CD4-positive, alpha-beta T cell (primary cell): ENCODE results near the gene CDC42EP3. TPM values are rescaled to one million over a fixed set of nuclear protein-coding genes. Genes with fewer than 3 reads are reported as not detected.

Source experiments
- ATAC-seq: fragments of 200-7000 bp; cut with Tn5 transposase; one replicate; pipeline ENCODE4 v1.10.0; 2022; ENCODE audit warnings: mild to moderate bottlenecking; ENCODE audit not compliant: poor library complexity
- CTCF ChIA-PET: fragments of 350-600 bp; sonication (Branson Sonifier 250); formaldehyde crosslinking; loops from one replicate; lab custom pipeline; 2021; ENCODE audit warnings: antibody characterized with exemption, inconsistent platforms; lab: Charles Lee
- POLR2A ChIA-PET: fragments of 350-600 bp; sonication (Branson Sonifier 250); formaldehyde crosslinking; loops from one replicate; lab custom pipeline; 2021; ENCODE audit warnings: antibody characterized with exemption, inconsistent platforms; lab: Charles Lee
- DNase-seq, 14 experiments: peaks; one replicate each; pipeline ENCODE4 v3.0.0-alpha.2; 2013 to 2020; ENCODE audit warnings: mixed read lengths in 2 of 14
- H3K27ac ChIP-seq, 2 donors: one replicate each; pipeline versions ENCODE4 v1.5.1 to v1.7.0; 2013; ENCODE audit warnings: low read length in 2 of 2, low read depth in 1 of 2, mild to moderate bottlenecking in 1 of 2
- H3K27me3 ChIP-seq, 2 experiments: 1 replicate in 1 of 2; 2 replicates in 1 of 2; pipeline versions ENCODE4 v1.6.1 to v1.7.0; 2013; ENCODE audit warnings: low read length in 2 of 2, control low read depth in 1 of 2, mild to moderate bottlenecking in 1 of 2, moderate library complexity in 1 of 2; ENCODE audit not compliant: insufficient read depth in 2 of 2, control insufficient read depth in 1 of 2
- H3K36me3 ChIP-seq: one replicate; pipeline ENCODE4 v1.6.1; 2013; ENCODE audit warnings: low read length, control low read depth; ENCODE audit not compliant: insufficient read depth
- H3K4me1 ChIP-seq: one replicate; pipeline ENCODE4 v1.6.1; 2013; ENCODE audit warnings: low read length, control low read depth; ENCODE audit not compliant: insufficient read depth
- H3K4me3 ChIP-seq: one replicate; pipeline ENCODE4 v1.5.1; 2013; ENCODE audit warnings: mild to moderate bottlenecking, low read length, moderate library complexity
- H3K9me3 ChIP-seq, 2 experiments: 1 replicate in 1 of 2; 2 replicates in 1 of 2; pipeline versions ENCODE4 v1.6.1 to v1.7.0; 2013; ENCODE audit warnings: low read length in 2 of 2, mild to moderate bottlenecking in 2 of 2, control low read depth in 1 of 2, moderate library complexity in 1 of 2; ENCODE audit not compliant: control insufficient read depth in 1 of 2, insufficient read depth in 1 of 2
- H3K27ac Mint-ChIP-seq: one replicate; pipeline ENCODE4 v1.8.0; 2020; ENCODE audit warnings: mixed read lengths
- H3K27me3 Mint-ChIP-seq: one replicate; pipeline ENCODE4 v1.8.0; 2021; ENCODE audit warnings: mixed read lengths
- H3K36me3 Mint-ChIP-seq: one replicate; pipeline ENCODE4 v1.8.0; 2021; ENCODE audit warnings: low read depth, mixed read lengths
- H3K4me1 Mint-ChIP-seq: one replicate; pipeline ENCODE4 v1.8.0; 2021; ENCODE audit warnings: low read depth, mixed read lengths
- H3K4me3 Mint-ChIP-seq: one replicate; pipeline ENCODE4 v1.8.0; 2020; ENCODE audit warnings: mild to moderate bottlenecking, mixed read lengths
- H3K9me3 Mint-ChIP-seq: one replicate; pipeline ENCODE4 v1.8.0; 2020; ENCODE audit warnings: mixed read lengths
- CTCF ChIP-seq: fragments of 200-600 bp; IDR thresholded peaks from one replicate; pipeline ENCODE4 v1.8.0; 2022; ENCODE audit warnings: antibody characterized with exemption, mild to moderate bottlenecking
- intact Hi-C, 2 experiments: fragments of 100-400 bp; cut with DNase I in 1 of 2; cut with micrococcal nuclease in 1 of 2; formaldehyde crosslinking; loops; one replicate each; pipeline versions ENCODE4 v1.15.1 to v1.9.0; 2023 to 2025; cut with DNase I, micrococcal nuclease
- total RNA-seq, 174 experiments: library from RNA in 2 of 174; stranded (reverse) in 2 of 174; gene quantifications; one replicate each; pipeline ENCODE4 v1.2.3 and lab custom pipeline; 2021 to 2026

CDC42EP3 gene
- total RNA-seq, 2 experiments from 2014 or later, result 20.6 to 24.1 TPM

- Histone ChIP-seq H3K27ac (peak overlapping the region in 1 of 2 donors; percentile 1), H3K9me3 (peaks cover 0 to 12% of the 10 kb centered on the region in 2 experiments), H3K27me3 (no peaks in the 10 kb centered on the region), H3K4me1 (peaks cover 74% of the 10 kb centered on the region), H3K4me3 (no peak overlapping the region), H3K36me3 (peaks cover 61% of the 10 kb centered on the region)
- H3K9me3 Mint-ChIP-seq, result peaks cover 5% of the 10 kb centered on the region
- H3K4me1 Mint-ChIP-seq, result peaks cover 92% of the 10 kb centered on the region
- POLR2A ChIA-PET, result interaction anchor here (0.8 to 4.5 kb wide), 12 partner anchors 8 to 193 kb away, joined by 3 to 30 read pairs (median 7); partner anchors contain the start of gene CDC42EP3
- CTCF ChIA-PET, result interaction anchor here (1.6 to 1.7 kb wide), 2 partner anchors 9 to 38 kb away, joined by 3 to 4 read pairs; no protein-coding TSS in a partner anchor
- H3K27ac Mint-ChIP-seq, result peak overlapping the region; percentile 79
- peak overlapping the region; percentile 67 for H3K4me3 Mint-ChIP-seq
- intact Hi-C loops, result no loop called here
- H3K27me3 Mint-ChIP-seq, result no peaks in the 10 kb centered on the region
- H3K36me3 Mint-ChIP-seq, result peaks cover 83% of the 10 kb centered on the region
- no peak for DNase-seq
- no peak for TF ChIP-seq CTCF
- ATAC-seq, result no peak
These were observed 25.6 kb downstream of the CDC42EP3 start for GRCh38 chr2:37645836-37646235.

- Histone ChIP-seq H3K27me3 (no peaks in the 10 kb centered on the region), H3K27ac (peak overlapping the region in 1 of 2 donors; percentile 1), H3K4me1 (peaks cover 69% of the 10 kb centered on the region), H3K4me3 (no peak overlapping the region), H3K36me3 (peaks cover 59% of the 10 kb centered on the region), H3K9me3 (peaks cover 0 to 12% of the 10 kb centered on the region in 2 experiments)
- Mint-ChIP-seq H3K27ac (peak overlapping the region; percentile 79), H3K9me3 (peaks cover 5% of the 10 kb centered on the region), H3K4me3 (peak overlapping the region; percentile 67), H3K27me3 (no peaks in the 10 kb centered on the region), H3K36me3 (peaks cover 83% of the 10 kb centered on the region), H3K4me1 (peaks cover 88% of the 10 kb centered on the region)
- DNase-seq, result peak in 6 of 14 experiments; percentile 18 to 69 (median 57)
- ChIA-PET CTCF (interaction anchor here (1.6 to 1.7 kb wide), 2 partner anchors 9 to 38 kb away, joined by 3 to 4 read pairs; no protein-coding TSS in a partner anchor), POLR2A (interaction anchor here (0.8 to 4.5 kb wide), 11 partner anchors 9 to 192 kb away, joined by 3 to 30 read pairs (median 8); partner anchors contain the start of gene CDC42EP3)
- intact Hi-C loops, result no loop called here
- ATAC-seq, result peak; percentile 57
- TF ChIP-seq CTCF, result no peak
These were observed 26.1 kb downstream of the CDC42EP3 start for GRCh38 chr2:37645362-37645761.

- Mint-ChIP-seq H3K9me3 (peaks cover 5% of the 10 kb centered on the region), H3K27ac (peak overlapping the region; percentile 79), H3K36me3 (peaks cover 75% of the 10 kb centered on the region), H3K27me3 (no peaks in the 10 kb centered on the region), H3K4me1 (peaks cover 81% of the 10 kb centered on the region), H3K4me3 (peak overlapping the region; percentile 40)
- no peak for TF ChIP-seq CTCF
- Histone ChIP-seq H3K9me3 (peaks cover 0 to 12% of the 10 kb centered on the region in 2 experiments), H3K36me3 (peaks cover 64% of the 10 kb centered on the region), H3K4me1 (peaks cover 58% of the 10 kb centered on the region), H3K27me3 (no peaks in the 10 kb centered on the region), H3K27ac (no peak overlapping the region), H3K4me3 (no peak overlapping the region)
- intact Hi-C loops, result loop anchor here in 1 of 2 experiments (5.0 kb wide), 1 partner anchor 102 kb away; no protein-coding TSS in a partner anchor
- ChIA-PET CTCF (interaction anchor here (1.6 to 1.7 kb wide), 3 partner anchors 8 to 40 kb away, joined by 3 to 4 read pairs (median 3); no protein-coding TSS in a partner anchor), POLR2A (interaction anchor here (0.7 to 3.7 kb wide), 8 partner anchors 10 to 58 kb away, joined by 3 to 15 read pairs (median 10); no protein-coding TSS in a partner anchor)
- ATAC-seq (no peak), DNase-seq (no peak)
These were observed 27.3 kb downstream of the CDC42EP3 start for GRCh38 chr2:37644191-37644590.
